Osteoblast (primary cell): ENCODE results near the gene DUSP1. TPM values are rescaled to one million over a fixed set of nuclear protein-coding genes. Genes with fewer than 3 reads are reported as not detected.

Experiments used
- DNase-seq: peaks from one replicate; pipeline ENCODE4 v3.0.0; 2011; ENCODE audit warnings: low spot score, mixed read lengths; ENCODE audit not compliant: insufficient read length; ENCODE audit errors: missing footprints
- H2AFZ ChIP-seq: 2 replicates; pipeline ENCODE4 v1.6.0; 2011; ENCODE audit warnings: mild to moderate bottlenecking, low read length
- H3K27ac ChIP-seq: 2 replicates; pipeline ENCODE4 v1.5.1; 2011; ENCODE audit warnings: mild to moderate bottlenecking, low read depth, low read length, moderate library complexity
- H3K27me3 ChIP-seq: 2 replicates; pipeline ENCODE4 v1.6.0; 2012; ENCODE audit warnings: mild to moderate bottlenecking, control low read depth, inconsistent platforms, low read length, moderate library complexity; ENCODE audit not compliant: insufficient read depth
- H3K36me3 ChIP-seq: 2 replicates; pipeline ENCODE4 v1.5.1; 2011; ENCODE audit warnings: mild to moderate bottlenecking, low read length, control low read depth, moderate library complexity; ENCODE audit not compliant: insufficient read depth
- H3K4me1 ChIP-seq: 2 replicates; pipeline ENCODE4 v1.5.1; 2011; ENCODE audit warnings: mild to moderate bottlenecking, low read length, control low read depth, moderate library complexity; ENCODE audit not compliant: insufficient read depth
- H3K4me2 ChIP-seq: 2 replicates; pipeline ENCODE4 v1.6.0; 2011; ENCODE audit warnings: mild to moderate bottlenecking, low read length; ENCODE audit not compliant: insufficient read depth
- H3K4me3 ChIP-seq: fragments of 200-600 bp; sonication (generic); 3 replicates; pipeline ENCODE4 v1.5.1; 2012; ENCODE audit warnings: mild to moderate bottlenecking, low read length, inconsistent platforms; ENCODE audit not compliant: insufficient read depth
- H3K79me2 ChIP-seq: 2 replicates; pipeline ENCODE4 v1.6.0; 2012; ENCODE audit warnings: mild to moderate bottlenecking, low read length, control low read depth, inconsistent platforms; ENCODE audit not compliant: insufficient read depth
- H3K9me3 ChIP-seq: 2 replicates; pipeline ENCODE4 v1.5.1; 2011; ENCODE audit warnings: low read depth, low read length, control low read depth
- H4K20me1 ChIP-seq: 2 replicates; pipeline ENCODE4 v1.6.0; 2012; ENCODE audit warnings: mild to moderate bottlenecking, low read length, control low read depth; ENCODE audit not compliant: insufficient read depth
- CTCF ChIP-seq: IDR thresholded peaks from 2 replicates; pipeline ENCODE4 v1.5.1; 2011; ENCODE audit warnings: mild to moderate bottlenecking, low read depth, low read length, moderate library complexity; ENCODE audit errors: extremely low read depth
- total RNA-seq: library from RNA; depleted of rRNA; stranded (reverse); fragments of >200 nt; gene quantifications from 2 replicates; pipeline ENCODE4 v1.2.3, GENCODE V29; 2012

The DUSP1 gene
- total RNA-seq, 1 donor = 74.6 TPM

- Histone ChIP-seq H4K20me1 (no peaks in the 10 kb centered on the region), H3K4me1 (no peaks in the 10 kb centered on the region), H3K36me3 (no peaks in the 10 kb centered on the region), H3K27ac (peak overlapping the region; percentile 26), H3K27me3 (no peaks in the 10 kb centered on the region), H3K4me3 (no peak overlapping the region), H2AFZ (no peak overlapping the region), H3K9me3 (no peaks in the 10 kb centered on the region), H3K79me2 (no peaks in the 10 kb centered on the region), H3K4me2 (no peak overlapping the region)
- no peak for DNase-seq
- no peak for TF ChIP-seq CTCF
These were observed 21.9 kb downstream of the DUSP1 start for GRCh38 chr5:172749076-172749475.

DNA sequence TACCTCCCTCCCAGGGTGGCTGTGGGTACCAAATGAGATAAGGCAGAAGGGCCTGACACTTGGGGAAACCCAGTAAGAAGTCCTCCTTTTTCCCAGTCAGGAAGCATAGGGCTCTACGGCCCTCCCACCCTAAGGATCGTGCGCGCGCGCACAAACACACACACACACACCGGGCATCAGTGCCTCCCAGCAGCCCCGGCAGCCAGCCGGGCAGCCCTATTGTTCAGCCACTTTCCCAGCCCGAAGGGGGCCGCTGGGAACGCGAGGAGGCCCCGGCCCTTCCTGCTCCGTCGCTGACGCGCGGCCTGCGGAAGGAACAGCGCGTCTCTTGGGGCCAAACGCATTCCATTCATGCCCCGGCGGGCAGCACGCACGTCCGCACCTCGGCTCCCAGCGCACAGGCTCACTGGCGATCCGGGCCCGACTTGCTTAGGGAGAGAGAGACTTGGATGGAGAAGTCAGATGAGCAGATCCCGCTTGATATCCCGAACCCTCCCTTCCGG is 22.6 kb downstream of the DUSP1 start:
- H4K20me1 ChIP-seq = no peaks in the 10 kb centered on the region
- no peaks in the 10 kb centered on the region for H3K9me3 ChIP-seq
- no peak overlapping the region for H3K4me2 ChIP-seq
- no peak for TF ChIP-seq CTCF
- no peak overlapping the region for H3K4me3 ChIP-seq
- no peaks in the 10 kb centered on the region for H3K4me1 ChIP-seq
- no peak overlapping the region for H2AFZ ChIP-seq
- H3K27ac ChIP-seq = peak overlapping the region; percentile 28
- H3K79me2 ChIP-seq = no peaks in the 10 kb centered on the region
- no peak for DNase-seq
- no peaks in the 10 kb centered on the region for H3K36me3 ChIP-seq
- H3K27me3 ChIP-seq = no peaks in the 10 kb centered on the region

GRCh38 chr5:172747471-172747870 is 23.5 kb downstream of the DUSP1 start:
- no peak overlapping the region for H3K27ac ChIP-seq
- DNase-seq = no peak
- no peak for TF ChIP-seq CTCF

GRCh38 chr5:172746725-172747124 is 24.3 kb downstream of the DUSP1 start:
- H3K4me2 ChIP-seq = no peak overlapping the region
- no peak for TF ChIP-seq CTCF
- H4K20me1 ChIP-seq = no peaks in the 10 kb centered on the region
- H3K4me1 ChIP-seq = no peaks in the 10 kb centered on the region
- H3K4me3 ChIP-seq = no peak overlapping the region
- H2AFZ ChIP-seq = no peak overlapping the region
- H3K27me3 ChIP-seq = no peaks in the 10 kb centered on the region
- DNase-seq = no peak
- H3K36me3 ChIP-seq = no peaks in the 10 kb centered on the region
- no peak overlapping the region for H3K27ac ChIP-seq
- H3K79me2 ChIP-seq = no peaks in the 10 kb centered on the region
- H3K9me3 ChIP-seq = no peaks in the 10 kb centered on the region

More at GRCh38 chr5:172747471-172747870, 23.5 kb downstream of the DUSP1 start:
- no peaks in the 10 kb centered on the region for H3K36me3 ChIP-seq
- H3K79me2 ChIP-seq = no peaks in the 10 kb centered on the region
- H3K4me1 ChIP-seq = no peaks in the 10 kb centered on the region
- no peaks in the 10 kb centered on the region for H3K9me3 ChIP-seq
- no peak overlapping the region for H3K4me2 ChIP-seq
- H4K20me1 ChIP-seq = no peaks in the 10 kb centered on the region
- no peak overlapping the region for H2AFZ ChIP-seq
- H3K27me3 ChIP-seq = no peaks in the 10 kb centered on the region
- no peak overlapping the region for H3K4me3 ChIP-seq
